GM12878 (cell line): Measurements from ENCODE around the gene ADGRL3. TPM values are rescaled to one million over a fixed set of nuclear protein-coding genes. Genes with fewer than 3 reads are reported as not detected.
A peak's percentile ranks its signal among the peaks of the same experiment; 100 is the strongest.

Source experiments
- ATAC-seq: fragments of 200-7000 bp; cut with Tn5 transposase; 3 replicates; pipeline ENCODE4 v1.9.1; 2020; ENCODE audit warnings: mild to moderate bottlenecking, moderate library complexity
- BruUV-seq: library from RNA; stranded (reverse); fragments of 400-500 nt; replicated peaks from 2 replicates; lab custom pipeline; 2021; lab: Mats Ljungman, UMichigan
- CTCF ChIA-PET: fragments of 300-600 bp; sonication (Branson Sonifier 250); formaldehyde crosslinking; extraction: SDS; loops from one replicate; lab custom pipeline; 2021; ENCODE audit warnings: inconsistent platforms; lab: Yijun Ruan, JAX
- POLR2A ChIA-PET: fragments of 350-600 bp; formaldehyde crosslinking; extraction: SDS; loops from one replicate; lab custom pipeline; 2021; ENCODE audit warnings: inconsistent platforms; lab: Charles Lee
- RAD21 ChIA-PET: fragments of 300-600 bp; sonication (Branson Sonifier 250); formaldehyde crosslinking; loops from one replicate; lab custom pipeline; 2023; ENCODE audit warnings: antibody characterized with exemption; ENCODE audit not compliant: unreplicated experiment; lab: Charles Lee
- SMC1A ChIA-PET: fragments of 300-600 bp; sonication (Branson Sonifier 250); formaldehyde crosslinking; loops from one replicate; lab custom pipeline; 2023; ENCODE audit not compliant: unreplicated experiment, uncharacterized antibody; lab: Charles Lee
- DNase-seq: peaks from one replicate; pipeline ENCODE4 v3.0.0-alpha.2; 2011; ENCODE audit warnings: low read depth, low spot score
- FAIRE-seq: peaks from 3 replicates; lab custom pipeline; 2011; peaks lifted over from hg19 to GRCh38; lab: Jason Lieb, UNC
- H2AFZ ChIP-seq: 2 replicates; pipeline ENCODE4 v1.6.0; 2011; ENCODE audit warnings: low read depth, low read length, control low read depth; ENCODE audit not compliant: control insufficient read depth
- H3K27ac ChIP-seq: 2 replicates; pipeline ENCODE4 v1.5.1; 2011; ENCODE audit warnings: control low read depth; ENCODE audit not compliant: control insufficient read depth, insufficient read depth
- H3K27me3 ChIP-seq, 2 experiments: replicated peaks in 1 of 2; 2 replicates each; pipeline versions ENCODE4 v1.6.0 to v1.6.1; 2011; ENCODE audit warnings: low read length in 1 of 2; ENCODE audit not compliant: control insufficient read depth in 2 of 2, insufficient read depth in 2 of 2
- H3K36me3 ChIP-seq, 2 experiments: 2 replicates each; pipeline ENCODE4 v1.5.1; 2011; ENCODE audit warnings: low read length in 1 of 2; ENCODE audit not compliant: control insufficient read depth in 2 of 2, insufficient read depth in 2 of 2
- H3K4me1 ChIP-seq: 2 replicates; pipeline ENCODE4 v1.6.1; 2011; ENCODE audit warnings: mild to moderate bottlenecking, low read length, moderate library complexity, mixed read lengths; ENCODE audit not compliant: control insufficient read depth, insufficient read depth
- H3K4me2 ChIP-seq: 2 replicates; pipeline ENCODE4 v1.6.0; 2011; ENCODE audit warnings: control low read depth; ENCODE audit not compliant: control insufficient read depth, insufficient read depth
- H3K4me3 ChIP-seq: fragments of 200-600 bp; sonication (generic); 2 replicates; pipeline ENCODE4 v1.5.1; 2016
- H3K79me2 ChIP-seq: 2 replicates; pipeline ENCODE4 v1.6.0; 2011; ENCODE audit warnings: low read length; ENCODE audit not compliant: control insufficient read depth, insufficient read depth
- H3K9ac ChIP-seq: 2 replicates; pipeline ENCODE4 v1.8.0; 2011; ENCODE audit warnings: low read length, control low read depth, mixed read lengths; ENCODE audit not compliant: control insufficient read depth, insufficient read depth
- H3K9me3 ChIP-seq: replicated peaks from 3 replicates; pipeline ENCODE4 v1.5.1; 2011; ENCODE audit warnings: mild to moderate bottlenecking, low read length; ENCODE audit not compliant: control insufficient read depth, insufficient read depth
- H4K20me1 ChIP-seq: 2 replicates; pipeline ENCODE4 v1.6.0; 2011; ENCODE audit not compliant: control insufficient read depth, insufficient read depth
- BCL11A ChIP-seq: IDR thresholded peaks from 2 replicates; pipeline ENCODE4 v1.6.1; 2011; ENCODE audit warnings: low read depth, low read length
- BCL3 ChIP-seq: IDR thresholded peaks from 2 replicates; pipeline ENCODE4 v1.6.1; 2011; ENCODE audit warnings: borderline replicate concordance, low read depth, mild to moderate bottlenecking, moderate library complexity, low read length; ENCODE audit not compliant: insufficient read depth, poor library complexity, severe bottlenecking
- BRCA1 ChIP-seq: IDR thresholded peaks from 2 replicates; pipeline ENCODE4 v1.6.1; 2011; ENCODE audit warnings: low read depth, low read length, improper control_type of control experiment
- CHD2 ChIP-seq: IDR thresholded peaks from 2 replicates; pipeline ENCODE4 v1.6.1; 2011; ENCODE audit warnings: low read depth, low read length, improper control_type of control experiment, borderline replicate concordance
- GATAD2B ChIP-seq: fragments of 450-650 bp; conservative IDR thresholded peaks from 2 replicates; pipeline ENCODE4 v1.6.1; 2017; ENCODE audit warnings: low read depth, mild to moderate bottlenecking, moderate library complexity
- HSF1 ChIP-seq: fragments of 150-350 bp; IDR thresholded peaks from 2 replicates; pipeline ENCODE4 v1.6.1; 2014; ENCODE audit warnings: mild to moderate bottlenecking, low read depth, low read length
- MXI1 ChIP-seq: fragments of 150-350 bp; IDR thresholded peaks from 2 replicates; pipeline ENCODE4 v1.6.1; 2011; ENCODE audit warnings: low read depth, mild to moderate bottlenecking, inconsistent platforms, low read length, improper control_type of control experiment
- NFIC ChIP-seq: IDR thresholded peaks from 2 replicates; pipeline ENCODE4 v1.6.1; 2012; ENCODE audit warnings: low read depth, mild to moderate bottlenecking, inconsistent platforms, low read length, moderate library complexity
- SMAD5 ChIP-seq: IDR thresholded peaks from 2 replicates; pipeline ENCODE4 v1.6.1; 2016; ENCODE audit warnings: antibody characterized with exemption, low read depth
- SMC3 ChIP-seq: IDR thresholded peaks from 2 replicates; pipeline ENCODE4 v1.6.1; 2011; ENCODE audit warnings: low read length, improper control_type of control experiment, borderline replicate concordance
- SREBF1 ChIP-seq: IDR thresholded peaks from 2 replicates; pipeline ENCODE4 v1.6.1; 2012; ENCODE audit warnings: mild to moderate bottlenecking, low read length
- STAT3 ChIP-seq: IDR thresholded peaks from 2 replicates; pipeline ENCODE4 v1.6.1; 2011; ENCODE audit warnings: low read depth, low read length, improper control_type of control experiment
- ZNF207 ChIP-seq: fragments of 450-650 bp; IDR thresholded peaks from 2 replicates; pipeline ENCODE4 v1.6.1; 2014; ENCODE audit warnings: antibody characterized with exemption, mild to moderate bottlenecking, borderline replicate concordance
- ZNF24 ChIP-seq: fragments of 450-650 bp; IDR thresholded peaks from 2 replicates; pipeline ENCODE4 v1.6.1; 2017; ENCODE audit warnings: antibody characterized with exemption, mild to moderate bottlenecking
- ZNF384 ChIP-seq: IDR thresholded peaks from 2 replicates; pipeline ENCODE4 v1.6.1; 2012; ENCODE audit warnings: low read depth, mild to moderate bottlenecking, low read length, improper control_type of control experiment, borderline replicate concordance
- WGBS: methylation state at CpG from one replicate; pipeline ENCODE4 v1.1.6; 2016; ENCODE audit warnings: low lambda C conversion rate; ENCODE audit not compliant: insufficient replicate concordance, insufficient coverage; ENCODE audit errors: missing lambda C conversion rate; 5-methylcytosine and 5-hydroxymethylcytosine counted together
- in situ Hi-C: fragments of 300-500 bp; cut with MboI; formaldehyde crosslinking; loops from 9 replicates; pipeline ENCODE4 v1.14.3; 2018; ENCODE audit warnings: mixed read lengths
- intact Hi-C: fragments of 100-400 bp; cut with micrococcal nuclease; formaldehyde crosslinking; loops from one replicate; pipeline ENCODE4 v1.14.2; 2022; ENCODE audit not compliant: unreplicated experiment
- polyA plus RNA-seq, 11 experiments: library from polyadenylated mRNA; depleted of rRNA in 4 of 11; unstranded in 6 of 11; stranded (reverse) in 5 of 11; fragments of >200 nt; fragmentation: Nextera tagmentation in 4 of 11; fragmentation: Illumina TruSeq in 1 of 11; extraction: Ambion mirVana in 4 of 11; extraction: Trizol in 1 of 11; gene quantifications; 1 replicate in 1 of 11; 2 replicates in 10 of 11; pipeline versions ENCODE4 v1.2.1 to v1.2.3, GENCODE V29; 2011 to 2016; ENCODE audit warnings: inconsistent platforms in 2 of 11, missing spikeins in 2 of 11, low read depth in 1 of 11
- total RNA-seq, 4 experiments: library from RNA; depleted of rRNA in 3 of 4; stranded (reverse); fragments of >200 nt in 3 of 4; fragmentation: Illumina TruSeq in 1 of 4; extraction: Trizol in 1 of 4; gene quantifications; 2 replicates each; pipeline versions ENCODE4 v1.2.1 to v1.2.3, GENCODE V29; 2013 to 2021

ADGRL3 gene
- total and polyA plus RNA-seq, 10 of the 15 experiments (the other 5 are each of a cell fraction or from before 2014, with no cell fraction given) = 1.1 TPM; not detected in 9

GRCh38 chr4:61918507-61918906, 718.4 kb downstream of the ADGRL3 start:
- H3K9me3 ChIP-seq = no peaks in the 10 kb centered on the region
- H4K20me1 ChIP-seq = no peaks in the 10 kb centered on the region
- H3K36me3 ChIP-seq = no peaks in the 10 kb centered on the region
- CTCF ChIA-PET = interaction anchor here (0.7 to 6.1 kb wide), 5 partner anchors 9 to 177 kb away, joined by 3 to 38 read pairs (median 4); no protein-coding TSS in a partner anchor
- SMC1A ChIA-PET = interaction anchor here (0.9 to 5.1 kb wide), 15 partner anchors 9 to 177 kb away, joined by 3 to 54 read pairs (median 6); no protein-coding TSS in a partner anchor
- FAIRE-seq (no peak), DNase-seq (no peak), ATAC-seq (no peak)
- H3K4me2 ChIP-seq = no peak overlapping the region
- no peak overlapping the region for H3K9ac ChIP-seq
- H3K4me3 ChIP-seq = no peak overlapping the region
- in situ Hi-C loops (no loop called here), intact Hi-C loops (no loop called here)
- no TSS peak for BruUV-seq
- no peaks in the 10 kb centered on the region for H3K27me3 ChIP-seq
- H3K4me1 ChIP-seq = no peaks in the 10 kb centered on the region
- no peak overlapping the region for H2AFZ ChIP-seq
- H3K27ac ChIP-seq = no peak overlapping the region
- RAD21 ChIA-PET = interaction anchor here (0.6 to 2.3 kb wide), 14 partner anchors 9 to 640 kb away, joined by 3 to 12 read pairs (median 3); no protein-coding TSS in a partner anchor
- H3K79me2 ChIP-seq = no peaks in the 10 kb centered on the region
- POLR2A ChIA-PET = interaction anchor here (0.5 to 1.9 kb wide), 3 partner anchors 9 to 75 kb away, joined by 5 to 10 read pairs (median 5); no protein-coding TSS in a partner anchor
- TF ChIP-seq GATAD2B = no peak

- POLR2A ChIA-PET = interaction anchor here (0.5 to 1.9 kb wide), 3 partner anchors 9 to 74 kb away, joined by 5 to 10 read pairs (median 5); no protein-coding TSS in a partner anchor
- no peaks in the 10 kb centered on the region for H3K36me3 ChIP-seq
- TF ChIP-seq STAT3 = no peak
- no peak for TF ChIP-seq BCL3
- no peak for TF ChIP-seq MXI1
- TF ChIP-seq ZNF384 = no peak
- no peak for TF ChIP-seq CHD2
- no peak for TF ChIP-seq SREBF1
- TF ChIP-seq BCL11A = peak; percentile 5; the same call in 1 of the 2 replicates
- TF ChIP-seq NFIC = no peak
- TF ChIP-seq ZNF207 = no peak
- TF ChIP-seq BRCA1 = no peak
- no peak for TF ChIP-seq SMAD5
- TF ChIP-seq SMC3 = no peak
- no peak for TF ChIP-seq HSF1
- 0 out of 2 replicates have a peak, but pooled peaks have one; percentile 4 for TF ChIP-seq ZNF24
Measured at GRCh38 chr4:61918987-61919386, 718.9 kb downstream of the ADGRL3 start.

More at GRCh38 chr4:61918987-61919386, 718.9 kb downstream of the ADGRL3 start:
- FAIRE-seq (no peak), DNase-seq (no peak), ATAC-seq (peak; percentile 60)
- Histone ChIP-seq H3K79me2 (no peaks in the 10 kb centered on the region), H3K27me3 (no peaks in the 10 kb centered on the region), H3K9ac (no peak overlapping the region), H2AFZ (no peak overlapping the region), H3K9me3 (no peaks in the 10 kb centered on the region), H3K27ac (no peak overlapping the region), H3K4me3 (no peak overlapping the region), H3K4me2 (no peak overlapping the region), H4K20me1 (no peaks in the 10 kb centered on the region), H3K4me1 (no peaks in the 10 kb centered on the region)
- 2% methylated on average over 2 of the region's 2 CpGs for WGBS
- intact Hi-C loops = no loop called here
- ChIA-PET RAD21 (interaction anchor here (0.6 to 2.3 kb wide), 14 partner anchors 9 to 640 kb away, joined by 3 to 12 read pairs (median 3); no protein-coding TSS in a partner anchor), CTCF (interaction anchor here (0.7 to 6.1 kb wide), 6 partner anchors 10 to 178 kb away, joined by 3 to 38 read pairs (median 4); no protein-coding TSS in a partner anchor), SMC1A (interaction anchor here (0.9 to 5.1 kb wide), 16 partner anchors 10 to 177 kb away, joined by 3 to 54 read pairs (median 6); no protein-coding TSS in a partner anchor)
- in situ Hi-C loops = no loop called here
- BruUV-seq = no TSS peak
